Testis (tissue), 3 donors: Measurements from ENCODE around the gene BTN3A1. TPM values are rescaled to one million over a fixed set of nuclear protein-coding genes. Genes with fewer than 3 reads are reported as not detected.

Source experiments
- DNase-seq: peaks from one replicate; pipeline ENCODE4 v3.0.0-alpha.2; 2019
- H3K27ac ChIP-seq, 2 donors: fragments of 200-600 bp; sonication (generic); one replicate each; pipeline ENCODE4 v1.5.1; 2019
- H3K27me3 ChIP-seq: fragments of 200-600 bp; sonication (generic); one replicate; pipeline ENCODE4 v1.5.1; 2019
- H3K36me3 ChIP-seq: fragments of 200-600 bp; sonication (generic); one replicate; pipeline ENCODE4 v1.5.1; 2017; ENCODE audit warnings: low read depth; ENCODE audit errors: missing control alignments
- H3K4me1 ChIP-seq: fragments of 200-600 bp; sonication (generic); one replicate; pipeline ENCODE4 v1.5.1; 2019
- H3K4me3 ChIP-seq, 2 donors: fragments of 200-600 bp; sonication (generic); one replicate each; pipeline ENCODE4 v1.5.1; 2017 to 2019
- H3K9me3 ChIP-seq: fragments of 200-600 bp; sonication (generic); one replicate; pipeline ENCODE4 v1.5.1; 2017
- CTCF ChIP-seq, 3 experiments: fragments of 450-650 bp in 2 of 3; fragments of 200-600 bp in 1 of 3; sonication (generic) in 1 of 3; IDR thresholded peaks; one replicate each; pipeline ENCODE4 v1.5.1; 2016 to 2019; ENCODE audit warnings: antibody characterized with exemption in 3 of 3, mild to moderate bottlenecking in 2 of 3, moderate library complexity in 1 of 3
- POLR2A ChIP-seq: fragments of 450-650 bp; IDR thresholded peaks from one replicate; pipeline ENCODE4 v1.6.1; 2017; ENCODE audit warnings: antibody characterized with exemption, mild to moderate bottlenecking, moderate library complexity
- WGBS, 2 donors: methylation state at CpG; one replicate each; pipeline ENCODE4 v1.1.5; 2018; 5-methylcytosine and 5-hydroxymethylcytosine counted together
- intact Hi-C: fragments of 100-400 bp; cut with DNase I; formaldehyde crosslinking; loops from one replicate; pipeline ENCODE4 v1.15.1; 2023; ENCODE audit warnings: low total_unique reads
- polyA plus RNA-seq: library from polyadenylated mRNA; stranded (reverse); fragments of 350-450 nt; fragmentation: Illumina TruSeq; extraction: RNeasy Lipid Tissue Mini Kit (QIAGEN cat#74804); gene quantifications from one replicate; pipeline ENCODE4 v1.2.3, GENCODE V29; 2014; ENCODE audit warnings: low read depth, low replicate concordance; ENCODE audit not compliant: insufficient read depth
- total RNA-seq, 2 donors: library from RNA; depleted of rRNA; stranded (reverse); fragments of >200 nt; gene quantifications; one replicate each; pipeline ENCODE4 v1.2.3, GENCODE V29; 2016

BTN3A1 gene
- total and polyA plus RNA-seq, 3 donors from 2014 or later, result 10.6 to 15.9 (median 14.7) TPM

DNA sequence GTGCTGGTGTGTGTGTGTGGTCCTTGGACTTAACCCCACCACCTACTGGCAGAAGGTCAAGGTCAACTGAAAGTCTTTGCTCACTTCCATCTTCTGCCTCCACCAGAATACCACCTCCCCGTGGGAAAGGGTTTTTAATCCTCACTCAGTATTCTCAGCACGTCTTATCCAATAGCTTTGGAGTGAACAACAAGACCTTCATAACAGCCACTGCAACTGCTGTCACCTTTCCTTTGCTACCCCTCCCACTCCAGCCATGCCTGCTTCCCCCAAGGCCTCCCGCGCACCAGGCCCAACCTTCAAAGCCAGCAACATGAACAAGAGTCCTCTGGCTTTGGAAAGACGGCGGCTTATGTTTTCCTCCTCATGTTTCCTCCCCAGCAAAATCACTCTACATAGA lies 20.0 kb upstream of the BTN3A1 start:
- Histone ChIP-seq H3K27me3 (no peaks in the 10 kb centered on the region), H3K27ac (no peak overlapping the region), H3K9me3 (no peaks in the 10 kb centered on the region), H3K36me3 (no peaks in the 10 kb centered on the region), H3K4me1 (peaks cover 9% of the 10 kb centered on the region), H3K4me3 (no peak overlapping the region)
- 76 to 81% methylated on average over 6 of the region's 6 CpGs for WGBS, 2 donors
- DNase-seq, result no peak
- intact Hi-C loops, result no loop called here
- TF ChIP-seq CTCF (IDR thresholded peaks at IDR 0.05), result no peak
- no peak for TF ChIP-seq POLR2A

- peaks cover 9% of the 10 kb centered on the region for H3K4me1 ChIP-seq
- no peaks in the 10 kb centered on the region for H3K9me3 ChIP-seq
- H3K27me3 ChIP-seq, result no peaks in the 10 kb centered on the region
- intact Hi-C loops, result no loop called here
- 7% methylated on average over 7 of the region's 7 CpGs for WGBS, 2 donors
- TF ChIP-seq POLR2A (no peak), CTCF (IDR thresholded peaks at IDR 0.05) (no peak)
- peak overlapping the region; percentile 72 to 76 for H3K4me3 ChIP-seq
- peak overlapping the region; percentile 77 to 92 for H3K27ac ChIP-seq
- DNase-seq, result peak; percentile 55
- no peaks in the 10 kb centered on the region for H3K36me3 ChIP-seq
These were observed 18.3 kb upstream of the BTN3A1 start for GRCh38 chr6:26383624-26384417.

GRCh38 chr6:26385734-26386125 lies 16.3 kb upstream of the BTN3A1 start:
- H3K27ac ChIP-seq, result no peak overlapping the region
- no peaks in the 10 kb centered on the region for H3K9me3 ChIP-seq
- peaks cover 9% of the 10 kb centered on the region for H3K4me1 ChIP-seq
- H3K4me3 ChIP-seq, result no peak overlapping the region
- TF ChIP-seq POLR2A, result no peak
- TF ChIP-seq CTCF (IDR thresholded peaks at IDR 0.05), result no peak
- intact Hi-C loops, result no loop called here
- 93 to 96% methylated on average over 9 of the region's 9 CpGs for WGBS, 2 donors
- no peaks in the 10 kb centered on the region for H3K27me3 ChIP-seq
- H3K36me3 ChIP-seq, result no peaks in the 10 kb centered on the region
- no peak for DNase-seq

DNA sequence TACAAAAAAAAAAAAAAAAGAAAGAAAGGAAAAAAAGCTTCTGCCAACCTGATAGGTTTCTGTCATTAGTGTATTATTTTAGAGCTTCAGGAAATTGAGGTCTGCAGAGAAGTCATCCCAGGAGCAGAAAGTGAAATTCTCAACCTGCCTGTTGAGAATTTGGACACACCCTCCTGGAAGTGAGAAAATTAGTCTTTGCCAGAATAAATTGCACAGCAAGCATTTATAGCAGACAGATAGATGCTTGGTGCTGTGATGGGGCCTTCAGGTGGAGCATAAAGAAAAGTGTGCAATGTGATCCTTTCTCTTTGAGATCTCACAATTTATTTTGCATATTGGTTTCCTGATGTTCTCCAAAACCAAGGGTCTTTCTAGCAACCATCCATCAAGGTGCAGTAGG lies 14.5 kb upstream of the BTN3A1 start:
- peaks cover 5% of the 10 kb centered on the region for H3K4me1 ChIP-seq
- no peak for DNase-seq
- H3K36me3 ChIP-seq, result no peaks in the 10 kb centered on the region
- no peak overlapping the region for H3K27ac ChIP-seq
- intact Hi-C loops, result no loop called here
- no peaks in the 10 kb centered on the region for H3K9me3 ChIP-seq
- no peak overlapping the region for H3K4me3 ChIP-seq
- TF ChIP-seq POLR2A, result no peak
- no peak for TF ChIP-seq CTCF (IDR thresholded peaks at IDR 0.05)
- no peaks in the 10 kb centered on the region for H3K27me3 ChIP-seq

GRCh38 chr6:26388014-26388413 lies 14.1 kb upstream of the BTN3A1 start:
- intact Hi-C loops, result no loop called here
- H3K4me3 ChIP-seq, result no peak overlapping the region
- WGBS, 2 donors, result 72 to 92% methylated on average over 6 of the region's 6 CpGs
- no peaks in the 10 kb centered on the region for H3K9me3 ChIP-seq
- no peaks in the 10 kb centered on the region for H3K27me3 ChIP-seq
- peaks cover 5% of the 10 kb centered on the region for H3K4me1 ChIP-seq
- no peaks in the 10 kb centered on the region for H3K36me3 ChIP-seq
- no peak for DNase-seq
- TF ChIP-seq POLR2A (no peak), CTCF (IDR thresholded peaks at IDR 0.05) (no peak)
- no peak overlapping the region for H3K27ac ChIP-seq
